BJ (cell line): ENCODE results near the gene CRYGB. TPM values are rescaled to one million over a fixed set of nuclear protein-coding genes. Genes with fewer than 3 reads are reported as not detected.
A peak's percentile ranks its signal among the peaks of the same experiment; 100 is the strongest.

Experiments used
- CTCF ChIA-PET: fragments of 350-600 bp; formaldehyde crosslinking; extraction: SDS; loops from one replicate; lab custom pipeline; 2021; ENCODE audit warnings: antibody characterized with exemption, inconsistent platforms; lab: Yijun Ruan, JAX
- POLR2A ChIA-PET: fragments of 300-600 bp; sonication (Branson Sonifier 250); formaldehyde crosslinking; extraction: SDS; loops from one replicate; lab custom pipeline; 2021; ENCODE audit warnings: antibody characterized with exemption; lab: Charles Lee
- DNase-seq: peaks from one replicate; pipeline ENCODE4 v3.0.0-alpha.2; 2011; ENCODE audit warnings: low read depth
- H3K27me3 ChIP-seq: 2 replicates; pipeline ENCODE4 v1.6.0; 2011; ENCODE audit warnings: low read length; ENCODE audit not compliant: control insufficient read depth, insufficient read depth
- H3K36me3 ChIP-seq: 2 replicates; pipeline ENCODE4 v1.5.1; 2011; ENCODE audit warnings: low read length; ENCODE audit not compliant: control insufficient read depth, insufficient read depth
- H3K4me3 ChIP-seq: 2 replicates; pipeline ENCODE4 v1.5.1; 2011; ENCODE audit warnings: low read depth, mild to moderate bottlenecking, control low read depth, low read length
- polyA plus RNA-seq: library from polyadenylated mRNA; depleted of rRNA; stranded (reverse); fragments of >200 nt; gene quantifications from 2 replicates; pipeline ENCODE4 v1.2.3, GENCODE V29; 2011
- TF ChIP-seq, protein P1 (sequence below): IDR thresholded peaks from 2 replicates; pipeline ENCODE4 v1.5.1; 2011; ENCODE audit warnings: low read depth, mild to moderate bottlenecking, control low read depth, inconsistent platforms, low read length, moderate library complexity; ENCODE audit not compliant: insufficient read depth

Gene CRYGB
- polyA plus RNA-seq, 1 experiment = not detected

- no peaks in the 10 kb centered on the region for H3K36me3 ChIP-seq
- no peak for DNase-seq
- H3K4me3 ChIP-seq = no peak overlapping the region
- TF ChIP-seq, protein P1, sequence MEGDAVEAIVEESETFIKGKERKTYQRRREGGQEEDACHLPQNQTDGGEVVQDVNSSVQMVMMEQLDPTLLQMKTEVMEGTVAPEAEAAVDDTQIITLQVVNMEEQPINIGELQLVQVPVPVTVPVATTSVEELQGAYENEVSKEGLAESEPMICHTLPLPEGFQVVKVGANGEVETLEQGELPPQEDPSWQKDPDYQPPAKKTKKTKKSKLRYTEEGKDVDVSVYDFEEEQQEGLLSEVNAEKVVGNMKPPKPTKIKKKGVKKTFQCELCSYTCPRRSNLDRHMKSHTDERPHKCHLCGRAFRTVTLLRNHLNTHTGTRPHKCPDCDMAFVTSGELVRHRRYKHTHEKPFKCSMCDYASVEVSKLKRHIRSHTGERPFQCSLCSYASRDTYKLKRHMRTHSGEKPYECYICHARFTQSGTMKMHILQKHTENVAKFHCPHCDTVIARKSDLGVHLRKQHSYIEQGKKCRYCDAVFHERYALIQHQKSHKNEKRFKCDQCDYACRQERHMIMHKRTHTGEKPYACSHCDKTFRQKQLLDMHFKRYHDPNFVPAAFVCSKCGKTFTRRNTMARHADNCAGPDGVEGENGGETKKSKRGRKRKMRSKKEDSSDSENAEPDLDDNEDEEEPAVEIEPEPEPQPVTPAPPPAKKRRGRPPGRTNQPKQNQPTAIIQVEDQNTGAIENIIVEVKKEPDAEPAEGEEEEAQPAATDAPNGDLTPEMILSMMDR = no peak
- POLR2A ChIA-PET = no interaction called here
- CTCF ChIA-PET = interaction anchor here (0.6 to 1.3 kb wide), 2 partner anchors 8 to 123 kb away, joined by 3 to 4 read pairs; no protein-coding TSS in a partner anchor
- peaks cover 2% of the 10 kb centered on the region; the same call in 1 of the 2 replicates for H3K27me3 ChIP-seq
Measured at GRCh38 chr2:208182835-208183234, 36.9 kb upstream of the CRYGB start.

DNA sequence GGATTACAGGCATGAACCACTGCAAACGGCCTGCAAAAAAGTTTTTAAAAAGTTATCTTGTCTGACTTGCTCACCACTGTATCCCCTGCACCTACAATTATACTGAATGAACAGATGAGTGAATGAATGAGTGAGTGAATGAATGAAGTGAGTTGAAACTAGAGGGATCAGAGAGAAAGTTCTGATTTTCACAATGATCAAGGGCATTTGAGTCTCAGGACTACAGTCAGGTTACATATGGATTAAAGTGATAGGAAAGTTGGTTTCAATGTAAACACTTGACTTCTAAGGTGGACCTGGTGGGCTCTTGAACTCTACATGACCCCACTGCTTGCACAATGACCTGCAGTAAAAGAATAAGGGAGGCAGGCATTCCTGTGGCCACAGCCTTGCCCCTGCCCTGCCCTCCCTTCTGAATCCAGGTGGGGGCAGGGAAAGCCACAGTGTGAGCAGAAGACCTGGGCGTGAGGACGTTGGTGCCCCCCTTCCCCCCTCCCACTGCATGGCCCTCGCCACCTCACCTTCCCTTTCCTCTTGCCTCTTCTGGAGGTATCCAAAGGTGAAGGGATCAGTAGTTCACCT, 33.2 kb upstream of the CRYGB start:
- no peaks in the 10 kb centered on the region for H3K36me3 ChIP-seq
- CTCF ChIA-PET = interaction anchor here (1.1 kb wide), 1 partner anchor 73 kb away, joined by 4 read pairs; no protein-coding TSS in a partner anchor
- peaks cover 2% of the 10 kb centered on the region; the same call in 1 of the 2 replicates for H3K27me3 ChIP-seq
- no peak for DNase-seq
- POLR2A ChIA-PET = no interaction called here
- no peak overlapping the region for H3K4me3 ChIP-seq
- TF ChIP-seq, protein P1 = no peak

DNA sequence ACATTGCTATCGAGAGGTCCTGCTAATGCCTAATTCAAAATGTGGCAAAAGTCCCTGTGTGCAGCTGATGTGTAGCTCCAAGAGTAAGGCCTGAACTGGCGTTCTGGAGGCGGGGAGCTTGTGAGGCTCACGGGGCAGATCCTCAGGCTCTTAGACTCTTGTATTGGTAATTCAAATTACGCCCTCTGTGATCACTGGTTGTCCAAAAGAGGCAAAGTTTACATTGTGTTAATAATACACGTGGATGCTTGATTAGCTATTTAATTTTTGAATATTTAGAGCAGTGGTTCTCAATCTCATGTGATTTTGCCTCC, 29.8 kb upstream of the CRYGB start:
- CTCF ChIA-PET = interaction anchor here (0.6 to 2.5 kb wide), 19 partner anchors 11 to 1517 kb away, joined by 3 to 21 read pairs (median 4); partner anchors contain the start of genes C2orf80 and IDH1
- DNase-seq = no peak
- POLR2A ChIA-PET = no interaction called here
- Histone ChIP-seq H3K36me3 (no peaks in the 10 kb centered on the region), H3K27me3 (no peaks in the 10 kb centered on the region), H3K4me3 (no peak overlapping the region)
- TF ChIP-seq, protein P1 = no peak

GRCh38 chr2:208175069-208175839, 29.3 kb upstream of the CRYGB start:
- Histone ChIP-seq H3K27me3 (no peaks in the 10 kb centered on the region), H3K36me3 (no peaks in the 10 kb centered on the region), H3K4me3 (no peak overlapping the region)
- CTCF ChIA-PET = interaction anchor here (0.6 to 2.5 kb wide), 24 partner anchors 8 to 1517 kb away, joined by 3 to 21 read pairs (median 4); partner anchors contain the start of genes C2orf80 and IDH1
- POLR2A ChIA-PET = no interaction called here
- peak; percentile 9 for DNase-seq
- TF ChIP-seq, protein P1 = peak; percentile 95

GRCh38 chr2:208174144-208174543, 28.2 kb upstream of the CRYGB start:
- Histone ChIP-seq H3K36me3 (no peaks in the 10 kb centered on the region), H3K4me3 (no peak overlapping the region), H3K27me3 (no peaks in the 10 kb centered on the region)
- TF ChIP-seq, protein P1 = no peak
- DNase-seq = no peak
- ChIA-PET POLR2A (no interaction called here), CTCF (interaction anchor here (1.0 to 2.5 kb wide), 7 partner anchors 9 to 428 kb away, joined by 3 to 21 read pairs (median 4); partner anchors contain the start of gene IDH1)
